IMR-90 (cell line): Measurements from ENCODE around the gene AMBRA1.

Experiments
- MXI1 ChIP-seq: IDR thresholded peaks from 2 replicates; pipeline ENCODE4 v1.6.1; 2012; ENCODE audit warnings: low read depth, mild to moderate bottlenecking, low read length, moderate library complexity, borderline replicate concordance
- POLR2A ChIP-seq: IDR thresholded peaks from 2 replicates; pipeline ENCODE4 v1.6.1; 2012; ENCODE audit warnings: mild to moderate bottlenecking, low read depth, low read length
- TF ChIP-seq, protein P1 (sequence below): fragments of 150-350 bp; IDR thresholded peaks from 2 replicates; pipeline ENCODE4 v1.6.1; 2017; ENCODE audit warnings: mild to moderate bottlenecking, antibody characterized with exemption, low read length, low read depth

DNA sequence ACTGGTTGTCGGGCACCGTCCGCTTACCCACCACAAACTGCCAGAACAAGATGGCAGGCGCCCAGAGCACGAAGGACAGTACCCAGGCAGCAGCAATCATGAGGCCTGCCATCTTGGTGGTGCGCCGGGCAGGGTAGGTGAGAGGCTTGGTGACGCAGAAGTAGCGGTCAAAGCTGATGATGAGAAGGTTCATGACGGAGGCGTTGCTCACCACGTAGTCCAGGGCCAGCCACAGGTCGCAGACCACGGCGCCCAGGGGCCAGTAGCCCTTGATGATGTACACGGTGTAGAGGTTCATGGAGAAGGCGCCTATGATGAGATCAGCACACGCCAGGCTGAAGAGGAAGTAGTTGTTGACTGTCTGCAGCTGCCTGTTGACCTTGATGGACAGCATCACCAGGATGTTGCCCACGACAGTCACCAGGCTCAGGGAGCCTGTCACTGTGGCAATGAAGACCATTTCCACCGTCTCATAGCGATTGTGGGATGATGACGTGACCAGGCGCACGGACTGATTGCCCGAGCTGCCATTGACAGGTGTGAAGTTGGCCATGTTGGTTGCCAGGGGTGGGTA, 207.7 kb downstream of the AMBRA1 start:
- TF ChIP-seq POLR2A (no peak), MXI1 (no peak)
- TF ChIP-seq, protein P1, sequence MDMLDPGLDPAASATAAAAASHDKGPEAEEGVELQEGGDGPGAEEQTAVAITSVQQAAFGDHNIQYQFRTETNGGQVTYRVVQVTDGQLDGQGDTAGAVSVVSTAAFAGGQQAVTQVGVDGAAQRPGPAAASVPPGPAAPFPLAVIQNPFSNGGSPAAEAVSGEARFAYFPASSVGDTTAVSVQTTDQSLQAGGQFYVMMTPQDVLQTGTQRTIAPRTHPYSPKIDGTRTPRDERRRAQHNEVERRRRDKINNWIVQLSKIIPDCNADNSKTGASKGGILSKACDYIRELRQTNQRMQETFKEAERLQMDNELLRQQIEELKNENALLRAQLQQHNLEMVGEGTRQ: no peak
